Measurements from ENCODE around the gene ODR4. TPM values are rescaled to one million over a fixed set of nuclear protein-coding genes. Genes with fewer than 3 reads are reported as not detected.

ODR4 gene
- total RNA-seq, 1 donor from 2014 or later, result 15.6 TPM

Other genes starting within 250 kb of the ODR4 start
- gene PRG4, start 79.6 kb upstream of the ODR4 start, total RNA-seq, result 7.6 and 8.5 TPM in 2 replicates
- gene TPR, start 585 bp upstream of the ODR4 start, total RNA-seq, result 174 and 185 TPM in 2 replicates
- gene PDC, start 85.3 kb downstream of the ODR4 start, total RNA-seq, result not detected in 2 replicates

Measured in activated CD4-positive, alpha-beta T cell treated with anti-CD3 and anti-CD28 coated beads, Interleukin-2, amount 10 ng/mL, durations not matched to agents 24 days and 14 days (primary cell).